Endodermal cell (in vitro differentiated cells): Measurements from ENCODE around the gene MYLIP. TPM values are rescaled to one million over a fixed set of nuclear protein-coding genes. Genes with fewer than 3 reads are reported as not detected.

Experiments
- DNase-seq: peaks from one replicate; pipeline ENCODE4 v3.0.0-alpha.2; 2017
- H3K27ac ChIP-seq: 2 replicates; pipeline ENCODE4 v1.5.1; 2013; ENCODE audit warnings: mild to moderate bottlenecking, low read depth, low read length, moderate library complexity
- H3K27me3 ChIP-seq: 2 replicates; pipeline ENCODE4 v1.6.1; 2013; ENCODE audit warnings: mild to moderate bottlenecking, low read length, moderate library complexity; ENCODE audit not compliant: insufficient read depth, control insufficient read depth, poor library complexity, severe bottlenecking
- H3K36me3 ChIP-seq: 2 replicates; pipeline ENCODE4 v1.7.0; 2013; ENCODE audit warnings: mild to moderate bottlenecking, low read length, moderate library complexity; ENCODE audit not compliant: control insufficient read depth, insufficient read depth
- H3K4me1 ChIP-seq: one replicate; pipeline ENCODE4 v1.7.0; 2013; ENCODE audit warnings: low read length; ENCODE audit not compliant: control insufficient read depth, insufficient read depth
- H3K4me3 ChIP-seq: 2 replicates; pipeline ENCODE4 v1.5.1; 2013; ENCODE audit warnings: mild to moderate bottlenecking, low read length, moderate library complexity
- H3K9ac ChIP-seq: 2 replicates; pipeline ENCODE4 v1.6.1; 2013; ENCODE audit warnings: mild to moderate bottlenecking, low read length, moderate library complexity; ENCODE audit not compliant: poor library complexity, severe bottlenecking; ENCODE audit errors: extremely low read depth
- H3K9me3 ChIP-seq: 2 replicates; pipeline ENCODE4 v1.6.1; 2013; ENCODE audit warnings: mild to moderate bottlenecking, low read length, moderate library complexity; ENCODE audit not compliant: control insufficient read depth
- H3K27ac Mint-ChIP-seq: 2 replicates; pipeline ENCODE4 v1.8.0; 2020; ENCODE audit warnings: mixed read lengths
- H3K27me3 Mint-ChIP-seq: 2 replicates; pipeline ENCODE4 v1.8.0; 2021; ENCODE audit warnings: mild to moderate bottlenecking, mixed read lengths; ENCODE audit not compliant: insufficient read depth
- H3K36me3 Mint-ChIP-seq: 2 replicates; pipeline ENCODE4 v1.8.0; 2020; ENCODE audit warnings: low read depth, mixed read lengths
- H3K4me1 Mint-ChIP-seq: 2 replicates; pipeline ENCODE4 v1.8.0; 2020; ENCODE audit warnings: mixed read lengths
- H3K4me3 Mint-ChIP-seq: 2 replicates; pipeline ENCODE4 v1.8.0; 2020; ENCODE audit warnings: mild to moderate bottlenecking, moderate library complexity, mixed read lengths
- H3K9me3 Mint-ChIP-seq: 2 replicates; pipeline ENCODE4 v1.8.0; 2020; ENCODE audit warnings: mild to moderate bottlenecking, mixed read lengths
- WGBS, 2 experiments: methylation state at CpG; one replicate each; pipeline versions ENCODE4 v1.1.5 to v1.1.7; 2013; ENCODE audit warnings: missing lambda C conversion rate in 2 of 2, mixed read lengths in 1 of 2; ENCODE audit not compliant: insufficient coverage in 1 of 2, insufficient read length in 1 of 2; 5-methylcytosine and 5-hydroxymethylcytosine counted together
- total RNA-seq, 2 donors: library from RNA; stranded (reverse); fragmentation: NEBNext Ultra II Directional in 1 of 2; extraction: Animal tissue kit (Norgen Biotek cat#: 25700) in 1 of 2; gene quantifications; 2 replicates in 1 of 2; 3 replicates in 1 of 2; pipeline ENCODE4 v1.2.1, GENCODE V29; 2021
- TF ChIP-seq, protein P1 (sequence below): fragments of 200-600 bp; sonication (generic); conservative IDR thresholded peaks from 2 replicates; pipeline ENCODE4 v1.5.0; 2021; ENCODE audit warnings: antibody characterized with exemption, mild to moderate bottlenecking

The MYLIP gene
- total RNA-seq, 2 donors from 2014 or later = 25.8 to 30.2 TPM

DNA sequence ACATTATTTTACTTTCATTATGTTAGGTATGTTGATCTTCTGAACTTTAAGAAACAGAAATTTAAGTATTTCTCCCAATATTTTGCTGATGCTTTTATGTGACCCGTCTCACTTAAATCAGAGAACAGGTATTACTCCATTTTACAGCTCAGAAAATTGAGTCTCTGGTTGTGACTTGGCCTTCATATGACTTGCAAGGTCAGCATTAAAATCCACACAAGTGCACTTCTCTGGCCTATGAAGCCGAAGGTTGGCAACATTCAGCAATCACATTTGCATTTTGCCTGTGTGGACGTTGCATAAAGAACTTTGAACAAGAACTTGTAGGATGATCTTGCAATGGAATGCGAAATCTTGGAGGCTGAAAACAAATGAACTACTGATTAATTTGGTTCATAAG is 10.1 kb upstream of the MYLIP start:
- H3K4me3 ChIP-seq = no peak overlapping the region
- no peak for DNase-seq
- H3K9me3 ChIP-seq = no peaks in the 10 kb centered on the region
- no peaks in the 10 kb centered on the region for H3K36me3 ChIP-seq
- no peaks in the 10 kb centered on the region for H3K4me1 Mint-ChIP-seq
- no peak overlapping the region for H3K4me3 Mint-ChIP-seq
- no peak overlapping the region for H3K27ac Mint-ChIP-seq
- no peaks in the 10 kb centered on the region for H3K36me3 Mint-ChIP-seq
- TF ChIP-seq, protein P1, sequence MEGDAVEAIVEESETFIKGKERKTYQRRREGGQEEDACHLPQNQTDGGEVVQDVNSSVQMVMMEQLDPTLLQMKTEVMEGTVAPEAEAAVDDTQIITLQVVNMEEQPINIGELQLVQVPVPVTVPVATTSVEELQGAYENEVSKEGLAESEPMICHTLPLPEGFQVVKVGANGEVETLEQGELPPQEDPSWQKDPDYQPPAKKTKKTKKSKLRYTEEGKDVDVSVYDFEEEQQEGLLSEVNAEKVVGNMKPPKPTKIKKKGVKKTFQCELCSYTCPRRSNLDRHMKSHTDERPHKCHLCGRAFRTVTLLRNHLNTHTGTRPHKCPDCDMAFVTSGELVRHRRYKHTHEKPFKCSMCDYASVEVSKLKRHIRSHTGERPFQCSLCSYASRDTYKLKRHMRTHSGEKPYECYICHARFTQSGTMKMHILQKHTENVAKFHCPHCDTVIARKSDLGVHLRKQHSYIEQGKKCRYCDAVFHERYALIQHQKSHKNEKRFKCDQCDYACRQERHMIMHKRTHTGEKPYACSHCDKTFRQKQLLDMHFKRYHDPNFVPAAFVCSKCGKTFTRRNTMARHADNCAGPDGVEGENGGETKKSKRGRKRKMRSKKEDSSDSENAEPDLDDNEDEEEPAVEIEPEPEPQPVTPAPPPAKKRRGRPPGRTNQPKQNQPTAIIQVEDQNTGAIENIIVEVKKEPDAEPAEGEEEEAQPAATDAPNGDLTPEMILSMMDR = no peak
- no peak overlapping the region for H3K27ac ChIP-seq
- WGBS, 2 experiments = 90% methylated on average over 3 to 4 of the region's 4 CpGs
- no peaks in the 10 kb centered on the region for H3K27me3 ChIP-seq
- no peak overlapping the region for H3K9ac ChIP-seq
- no peaks in the 10 kb centered on the region for H3K4me1 ChIP-seq
- no peaks in the 10 kb centered on the region for H3K9me3 Mint-ChIP-seq
- H3K27me3 Mint-ChIP-seq = peaks cover 5% of the 10 kb centered on the region

DNA sequence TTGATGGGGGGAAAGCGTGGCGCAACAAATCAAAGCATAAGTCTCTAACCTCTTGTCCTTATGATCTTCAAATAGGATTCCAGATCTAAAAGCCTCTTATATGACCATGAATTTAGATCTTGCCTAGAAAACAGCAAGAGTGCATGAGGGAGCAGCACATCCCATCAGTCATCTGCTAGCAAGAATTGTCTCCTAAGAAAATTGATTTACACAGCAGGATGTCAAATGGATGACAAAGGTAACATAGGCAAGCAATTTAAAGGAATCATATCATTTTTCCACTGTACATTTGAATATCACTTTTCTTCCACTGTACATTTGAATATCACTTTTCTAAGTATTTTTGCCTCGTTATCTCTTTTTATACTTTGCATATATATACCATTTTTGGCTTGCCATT is 7.5 kb upstream of the MYLIP start:
- no peaks in the 10 kb centered on the region for H3K27me3 ChIP-seq
- TF ChIP-seq, protein P1 = no peak
- Mint-ChIP-seq H3K4me3 (no peak overlapping the region), H3K9me3 (no peaks in the 10 kb centered on the region), H3K4me1 (no peaks in the 10 kb centered on the region), H3K36me3 (no peaks in the 10 kb centered on the region), H3K27ac (no peak overlapping the region), H3K27me3 (peaks cover 5% of the 10 kb centered on the region)
- no peak for DNase-seq
- no peaks in the 10 kb centered on the region for H3K36me3 ChIP-seq
- no peaks in the 10 kb centered on the region for H3K4me1 ChIP-seq
- H3K4me3 ChIP-seq = no peak overlapping the region
- no peak overlapping the region for H3K27ac ChIP-seq
- 91 to 93% methylated on average over 2 to 3 of the region's 3 CpGs for WGBS, 2 experiments
- H3K9ac ChIP-seq = no peak overlapping the region
- no peaks in the 10 kb centered on the region for H3K9me3 ChIP-seq

- no peak overlapping the region for H3K4me3 Mint-ChIP-seq
- TF ChIP-seq, protein P1 = no peak
Measured at GRCh38 chr6:16122197-16122596, 6.7 kb upstream of the MYLIP start.

More at GRCh38 chr6:16122197-16122596, 6.7 kb upstream of the MYLIP start:
- Mint-ChIP-seq H3K9me3 (no peaks in the 10 kb centered on the region), H3K36me3 (no peaks in the 10 kb centered on the region), H3K27me3 (peaks cover 5% of the 10 kb centered on the region), H3K27ac (no peak overlapping the region), H3K4me1 (no peaks in the 10 kb centered on the region)
- Histone ChIP-seq H3K36me3 (no peaks in the 10 kb centered on the region), H3K9me3 (no peaks in the 10 kb centered on the region), H3K4me1 (no peaks in the 10 kb centered on the region), H3K27me3 (no peaks in the 10 kb centered on the region), H3K9ac (no peak overlapping the region), H3K4me3 (no peak overlapping the region), H3K27ac (no peak overlapping the region)
- no peak for DNase-seq
